RWPE2 (cell line): ENCODE measurements around the gene SCUBE2.

Experiments used
- ATAC-seq: fragments of 200-7000 bp; cut with Tn5 transposase; 3 replicates; pipeline ENCODE4 v1.9.1; 2021; ENCODE audit warnings: low read depth
- DNase-seq: peaks from one replicate; pipeline ENCODE4 v3.0.0-alpha.2; 2020; ENCODE audit warnings: low spot score
- H3K27ac ChIP-seq: fragments of 450-650 bp; 2 replicates; pipeline ENCODE4 v1.5.1; 2017; ENCODE audit warnings: mild to moderate bottlenecking; ENCODE audit not compliant: poor library complexity, severe bottlenecking
- H3K27me3 ChIP-seq: fragments of 250-450 bp; sonication (Bioruptor Pico); 2 replicates; pipeline ENCODE4 v1.5.1; 2021; ENCODE audit warnings: mild to moderate bottlenecking, moderate library complexity; ENCODE audit not compliant: insufficient read depth, poor library complexity, severe bottlenecking
- H3K36me3 ChIP-seq: fragments of 250-450 bp; sonication (Bioruptor Pico); 2 replicates; pipeline ENCODE4 v1.5.1; 2020; ENCODE audit warnings: low read depth, mild to moderate bottlenecking, moderate library complexity
- H3K4me1 ChIP-seq: fragments of 250-450 bp; sonication (Bioruptor Pico); 2 replicates; pipeline ENCODE4 v1.5.1; 2021; ENCODE audit warnings: mild to moderate bottlenecking, moderate library complexity; ENCODE audit not compliant: insufficient read depth, poor library complexity, severe bottlenecking
- H3K4me3 ChIP-seq: fragments of 250-450 bp; sonication (Bioruptor Pico); 2 replicates; pipeline ENCODE4 v1.5.1; 2021; ENCODE audit warnings: mild to moderate bottlenecking, moderate library complexity; ENCODE audit not compliant: severe bottlenecking
- H3K9me3 ChIP-seq: fragments of 250-450 bp; sonication (Bioruptor Pico); 2 replicates; pipeline ENCODE4 v1.5.1; 2021; ENCODE audit warnings: mild to moderate bottlenecking, moderate library complexity; ENCODE audit not compliant: severe bottlenecking
- CTCF ChIP-seq: fragments of 450-650 bp; IDR thresholded peaks from one replicate; pipeline ENCODE4 v1.5.1; 2017; ENCODE audit warnings: mild to moderate bottlenecking, moderate library complexity; ENCODE audit not compliant: poor library complexity, severe bottlenecking

SCUBE2 gene

DNA sequence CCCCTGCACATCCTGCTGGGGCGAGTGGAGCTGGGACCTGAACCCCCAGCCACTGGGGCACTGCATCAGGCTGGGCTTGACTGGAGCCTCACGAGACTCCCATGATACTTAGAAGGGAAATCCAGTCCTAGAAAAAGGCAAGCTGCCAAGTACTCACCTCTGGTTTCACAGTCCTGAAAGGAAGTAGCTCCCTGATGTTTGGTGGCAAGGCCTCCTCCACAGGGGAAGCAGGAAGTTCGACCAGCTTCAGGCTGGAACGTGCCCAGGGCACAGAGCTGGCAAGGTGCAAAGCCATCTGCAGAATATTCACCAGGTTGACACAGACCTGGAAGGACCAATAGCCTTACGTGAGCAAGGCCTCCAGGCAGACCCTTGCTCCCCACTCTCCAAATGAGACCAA lies 60.8 kb downstream of the SCUBE2 start:
- no peak for TF ChIP-seq CTCF
- no peaks in the 10 kb centered on the region for H3K27me3 ChIP-seq
- H3K36me3 ChIP-seq, result no peaks in the 10 kb centered on the region
- H3K4me1 ChIP-seq, result no peaks in the 10 kb centered on the region
- H3K9me3 ChIP-seq, result no peaks in the 10 kb centered on the region
- DNase-seq (no peak), ATAC-seq (peak; percentile 10; the same call in 2 of the 3 replicates)
- H3K4me3 ChIP-seq, result no peak overlapping the region
- H3K27ac ChIP-seq, result no peak overlapping the region

GRCh38 chr11:9029422-9029821 lies 62.0 kb downstream of the SCUBE2 start:
- Histone ChIP-seq H3K27me3 (no peaks in the 10 kb centered on the region), H3K4me3 (no peak overlapping the region), H3K9me3 (no peaks in the 10 kb centered on the region), H3K36me3 (no peaks in the 10 kb centered on the region), H3K4me1 (no peaks in the 10 kb centered on the region), H3K27ac (no peak overlapping the region)
- no peak for TF ChIP-seq CTCF
- no peak for DNase-seq
- no peak for ATAC-seq

GRCh38 chr11:9028581-9028980 lies 62.8 kb downstream of the SCUBE2 start:
- Histone ChIP-seq H3K36me3 (no peaks in the 10 kb centered on the region), H3K9me3 (no peaks in the 10 kb centered on the region), H3K4me1 (no peaks in the 10 kb centered on the region), H3K27ac (no peak overlapping the region), H3K27me3 (no peaks in the 10 kb centered on the region), H3K4me3 (no peak overlapping the region)
- ATAC-seq, result no peak
- no peak for DNase-seq
- TF ChIP-seq CTCF, result no peak

DNA sequence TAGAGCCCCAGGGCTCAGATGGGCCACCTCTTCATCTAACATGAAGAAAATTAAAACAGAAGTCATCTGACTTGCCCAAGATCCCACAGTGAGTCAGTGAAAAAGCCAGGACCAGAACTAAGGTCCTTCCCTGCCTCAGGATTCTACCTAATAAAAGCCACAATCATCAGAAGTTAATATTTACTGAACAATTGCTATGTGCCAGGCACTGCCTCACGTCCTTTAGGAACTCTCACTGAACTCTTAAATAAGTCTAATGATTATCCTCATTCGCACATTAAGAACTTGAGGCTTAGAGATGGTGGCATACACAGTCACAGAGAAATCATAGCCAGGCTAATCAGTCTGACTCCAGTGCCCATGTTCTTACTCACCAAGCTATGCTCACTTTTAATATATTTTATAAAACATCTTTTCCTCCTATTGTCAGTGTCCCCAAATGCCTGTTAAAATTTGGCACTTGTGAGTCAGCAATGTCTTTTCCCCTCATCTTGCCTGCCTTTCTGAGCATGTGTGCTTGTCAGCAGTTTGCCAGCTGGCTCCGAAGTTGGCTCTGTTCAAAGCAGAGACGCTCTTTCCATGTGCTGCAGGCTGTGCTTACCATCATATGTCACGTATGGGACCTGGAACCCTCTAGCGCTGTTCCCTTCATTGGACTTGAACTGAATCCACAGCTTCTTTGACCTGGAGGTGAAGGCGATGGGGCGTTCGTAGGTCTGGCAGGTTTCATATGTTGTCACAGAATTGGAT lies 66.1 kb downstream of the SCUBE2 start:
- Histone ChIP-seq H3K27ac (no peak overlapping the region), H3K9me3 (no peaks in the 10 kb centered on the region), H3K4me3 (no peak overlapping the region), H3K36me3 (no peaks in the 10 kb centered on the region), H3K4me1 (no peaks in the 10 kb centered on the region), H3K27me3 (no peaks in the 10 kb centered on the region)
- ATAC-seq (no peak), DNase-seq (no peak)
- no peak for TF ChIP-seq CTCF

- Histone ChIP-seq H3K9me3 (no peaks in the 10 kb centered on the region), H3K27me3 (no peaks in the 10 kb centered on the region), H3K4me1 (no peaks in the 10 kb centered on the region), H3K36me3 (no peaks in the 10 kb centered on the region), H3K27ac (no peak overlapping the region), H3K4me3 (no peak overlapping the region)
- no peak for TF ChIP-seq CTCF
- DNase-seq, result no peak
- ATAC-seq, result no peak
Observed at GRCh38 chr11:9022961-9023680, 68.3 kb downstream of the SCUBE2 start.
